ENCODE measurements around the gene ZXDB. TPM values are rescaled to one million over a fixed set of nuclear protein-coding genes. Genes with fewer than 3 reads are reported as not detected.

The ZXDB gene
- total and polyA plus RNA-seq, 10 of the 15 experiments (the other 5 are each of a cell fraction or from before 2014, with no cell fraction given) = 0.47 to 8.1 (median 2.9) TPM

- TF ChIP-seq PRDM15 (CRISPR knock-in tag; IDR thresholded peaks at IDR 0.05) = no peak
- no peak for TF ChIP-seq SMAD5 (IDR thresholded peaks at IDR 0.05; ENCODE audit: low read depth)
- TF ChIP-seq RBBP5 (conservative IDR thresholded peaks at IDR 0.05) = no peak
- no peak for TF ChIP-seq ETV6 (conservative IDR thresholded peaks at IDR 0.05 in 1 of 2, IDR thresholded peaks at IDR 0.05 in 1 of 2; ENCODE audit: borderline replicate concordance in 1 of 2, low read depth in 1 of 2)
- TF ChIP-seq SIX5 (IDR thresholded peaks at IDR 0.05; ENCODE audit: low read depth, low read length, severe bottlenecking) = no peak
- TF ChIP-seq RELB (IDR thresholded peaks at IDR 0.05; ENCODE audit: low read depth) = no peak
- no peak for TF ChIP-seq E4F1 (IDR thresholded peaks at IDR 0.05; ENCODE audit: borderline replicate concordance, partially characterized antibody)
- no peak for TF ChIP-seq CHD1 (IDR thresholded peaks at IDR 0.05; ENCODE audit: low read depth, low read length)
- TF ChIP-seq BHLHE40 (IDR thresholded peaks at IDR 0.05; ENCODE audit: borderline replicate concordance in 1 of 2, low read depth in 2 of 2, low read length in 1 of 2) = no peak
- no peak for TF ChIP-seq ZNF24 (IDR thresholded peaks at IDR 0.05)
- TF ChIP-seq HDAC2 (IDR thresholded peaks at IDR 0.05) = no peak
- TF ChIP-seq SUPT20H (IDR thresholded peaks at IDR 0.05; ENCODE audit: borderline replicate concordance, control insufficient read depth, low read depth, low read length) = no peak
- TF ChIP-seq PBX3 (IDR thresholded peaks at IDR 0.05; ENCODE audit: insufficient replicate concordance, low read depth, low read length) = no peak
These were observed 48.8 kb downstream of the ZXDB start (continued) for GRCh38 chrX:57640674-57641016.
